GM12878 (cell line): Measurements from ENCODE around the gene ETS1. TPM values are rescaled to one million over a fixed set of nuclear protein-coding genes. Genes with fewer than 3 reads are reported as not detected.
A peak's percentile ranks its signal among the peaks of the same experiment; 100 is the strongest.

Experiments used
- ATAC-seq: fragments of 200-7000 bp; cut with Tn5 transposase; 3 replicates; pipeline ENCODE4 v1.9.1; 2020; ENCODE audit warnings: mild to moderate bottlenecking, moderate library complexity
- BruUV-seq: library from RNA; stranded (reverse); fragments of 400-500 nt; replicated peaks from 2 replicates; lab custom pipeline; 2021; lab: Mats Ljungman, UMichigan
- CTCF ChIA-PET: fragments of 300-600 bp; sonication (Branson Sonifier 250); formaldehyde crosslinking; extraction: SDS; loops from one replicate; lab custom pipeline; 2021; ENCODE audit warnings: inconsistent platforms; lab: Yijun Ruan, JAX
- POLR2A ChIA-PET: fragments of 350-600 bp; formaldehyde crosslinking; extraction: SDS; loops from one replicate; lab custom pipeline; 2021; ENCODE audit warnings: inconsistent platforms; lab: Charles Lee
- RAD21 ChIA-PET: fragments of 300-600 bp; sonication (Branson Sonifier 250); formaldehyde crosslinking; loops from one replicate; lab custom pipeline; 2023; ENCODE audit warnings: antibody characterized with exemption; ENCODE audit not compliant: unreplicated experiment; lab: Charles Lee
- SMC1A ChIA-PET: fragments of 300-600 bp; sonication (Branson Sonifier 250); formaldehyde crosslinking; loops from one replicate; lab custom pipeline; 2023; ENCODE audit not compliant: unreplicated experiment, uncharacterized antibody; lab: Charles Lee
- DNase-seq: peaks from one replicate; pipeline ENCODE4 v3.0.0-alpha.2; 2011; ENCODE audit warnings: low read depth, low spot score
- FAIRE-seq: peaks from 3 replicates; lab custom pipeline; 2011; peaks lifted over from hg19 to GRCh38; lab: Jason Lieb, UNC
- H2AFZ ChIP-seq: 2 replicates; pipeline ENCODE4 v1.6.0; 2011; ENCODE audit warnings: low read depth, low read length, control low read depth; ENCODE audit not compliant: control insufficient read depth
- H3K27ac ChIP-seq: 2 replicates; pipeline ENCODE4 v1.5.1; 2011; ENCODE audit warnings: control low read depth; ENCODE audit not compliant: control insufficient read depth, insufficient read depth
- H3K27me3 ChIP-seq, 2 experiments: replicated peaks in 1 of 2; 2 replicates each; pipeline versions ENCODE4 v1.6.0 to v1.6.1; 2011; ENCODE audit warnings: low read length in 1 of 2; ENCODE audit not compliant: control insufficient read depth in 2 of 2, insufficient read depth in 2 of 2
- H3K36me3 ChIP-seq, 2 experiments: 2 replicates each; pipeline ENCODE4 v1.5.1; 2011; ENCODE audit warnings: low read length in 1 of 2; ENCODE audit not compliant: control insufficient read depth in 2 of 2, insufficient read depth in 2 of 2
- H3K4me1 ChIP-seq: 2 replicates; pipeline ENCODE4 v1.6.1; 2011; ENCODE audit warnings: mild to moderate bottlenecking, low read length, moderate library complexity, mixed read lengths; ENCODE audit not compliant: control insufficient read depth, insufficient read depth
- H3K4me2 ChIP-seq: 2 replicates; pipeline ENCODE4 v1.6.0; 2011; ENCODE audit warnings: control low read depth; ENCODE audit not compliant: control insufficient read depth, insufficient read depth
- H3K4me3 ChIP-seq: fragments of 200-600 bp; sonication (generic); 2 replicates; pipeline ENCODE4 v1.5.1; 2016
- H3K79me2 ChIP-seq: 2 replicates; pipeline ENCODE4 v1.6.0; 2011; ENCODE audit warnings: low read length; ENCODE audit not compliant: control insufficient read depth, insufficient read depth
- H3K9ac ChIP-seq: 2 replicates; pipeline ENCODE4 v1.8.0; 2011; ENCODE audit warnings: low read length, control low read depth, mixed read lengths; ENCODE audit not compliant: control insufficient read depth, insufficient read depth
- H3K9me3 ChIP-seq: replicated peaks from 3 replicates; pipeline ENCODE4 v1.5.1; 2011; ENCODE audit warnings: mild to moderate bottlenecking, low read length; ENCODE audit not compliant: control insufficient read depth, insufficient read depth
- H4K20me1 ChIP-seq: 2 replicates; pipeline ENCODE4 v1.6.0; 2011; ENCODE audit not compliant: control insufficient read depth, insufficient read depth
- BACH1 ChIP-seq: fragments of 450-650 bp; IDR thresholded peaks from 2 replicates; pipeline ENCODE4 v1.6.1; 2017; ENCODE audit warnings: mild to moderate bottlenecking, borderline replicate concordance
- CEBPZ ChIP-seq: fragments of 150-350 bp; IDR thresholded peaks from 2 replicates; pipeline ENCODE4 v1.6.1; 2016; ENCODE audit warnings: low read depth, low read length
- KLF5 ChIP-seq: fragments of 450-650 bp; IDR thresholded peaks from 2 replicates; pipeline ENCODE4 v1.6.1; 2014; ENCODE audit warnings: mild to moderate bottlenecking; ENCODE audit not compliant: partially characterized antibody
- MEF2A ChIP-seq: IDR thresholded peaks from 2 replicates; pipeline ENCODE4 v1.6.1; 2011; ENCODE audit warnings: low read depth, mild to moderate bottlenecking, low read length, moderate library complexity; ENCODE audit not compliant: insufficient read depth
- NBN ChIP-seq: fragments of 450-650 bp; IDR thresholded peaks from 2 replicates; pipeline ENCODE4 v1.6.1; 2016
- NFYB ChIP-seq: IDR thresholded peaks from 2 replicates; pipeline ENCODE4 v1.6.1; 2011; ENCODE audit warnings: low read depth, mild to moderate bottlenecking, low read length, improper control_type of control experiment, moderate library complexity; ENCODE audit not compliant: insufficient read depth
- POLR2AphosphoS2 ChIP-seq: IDR thresholded peaks from 2 replicates; pipeline ENCODE4 v1.6.1; 2011; ENCODE audit warnings: low read depth, mild to moderate bottlenecking, low read length, improper control_type of control experiment, moderate library complexity
- POLR2AphosphoS5 ChIP-seq: IDR thresholded peaks from 2 replicates; pipeline ENCODE4 v1.6.1; 2011; ENCODE audit warnings: mild to moderate bottlenecking, low read length, inconsistent platforms
- RCOR1 ChIP-seq: conservative IDR thresholded peaks from 2 replicates; pipeline ENCODE4 v1.6.1; 2012; ENCODE audit warnings: low read depth, low read length, improper control_type of control experiment
- RELB ChIP-seq: fragments of 450-650 bp; IDR thresholded peaks from 2 replicates; pipeline ENCODE4 v1.6.1; 2017; ENCODE audit warnings: low read depth, mild to moderate bottlenecking, moderate library complexity
- SIN3A ChIP-seq: IDR thresholded peaks from 2 replicates; pipeline ENCODE4 v1.6.1; 2012; ENCODE audit warnings: low read depth, low read length, improper control_type of control experiment
- STAT1 ChIP-seq: fragments of 450-650 bp; conservative IDR thresholded peaks from 2 replicates; pipeline ENCODE4 v1.6.1; 2014; ENCODE audit warnings: antibody characterized with exemption, mild to moderate bottlenecking
- TARDBP ChIP-seq: IDR thresholded peaks from 2 replicates; pipeline ENCODE4 v1.6.1; 2016; ENCODE audit warnings: borderline replicate concordance
- ZBTB11 ChIP-seq: fragments of 450-650 bp; formaldehyde crosslinking; IDR thresholded peaks from 2 replicates; pipeline ENCODE4 v1.5.0; 2022; ENCODE audit warnings: mild to moderate bottlenecking, missing genetic modification characterization
- WGBS: methylation state at CpG from one replicate; pipeline ENCODE4 v1.1.6; 2016; ENCODE audit warnings: low lambda C conversion rate; ENCODE audit not compliant: insufficient replicate concordance, insufficient coverage; ENCODE audit errors: missing lambda C conversion rate; 5-methylcytosine and 5-hydroxymethylcytosine counted together
- in situ Hi-C: fragments of 300-500 bp; cut with MboI; formaldehyde crosslinking; loops from 9 replicates; pipeline ENCODE4 v1.14.3; 2018; ENCODE audit warnings: mixed read lengths
- intact Hi-C: fragments of 100-400 bp; cut with micrococcal nuclease; formaldehyde crosslinking; loops from one replicate; pipeline ENCODE4 v1.14.2; 2022; ENCODE audit not compliant: unreplicated experiment
- polyA plus RNA-seq, 11 experiments: library from polyadenylated mRNA; depleted of rRNA in 4 of 11; unstranded in 6 of 11; stranded (reverse) in 5 of 11; fragments of >200 nt; fragmentation: Nextera tagmentation in 4 of 11; fragmentation: Illumina TruSeq in 1 of 11; extraction: Ambion mirVana in 4 of 11; extraction: Trizol in 1 of 11; gene quantifications; 1 replicate in 1 of 11; 2 replicates in 10 of 11; pipeline versions ENCODE4 v1.2.1 to v1.2.3, GENCODE V29; 2011 to 2016; ENCODE audit warnings: inconsistent platforms in 2 of 11, missing spikeins in 2 of 11, low read depth in 1 of 11
- total RNA-seq, 4 experiments: library from RNA; depleted of rRNA in 3 of 4; stranded (reverse); fragments of >200 nt in 3 of 4; fragmentation: Illumina TruSeq in 1 of 4; extraction: Trizol in 1 of 4; gene quantifications; 2 replicates each; pipeline versions ENCODE4 v1.2.1 to v1.2.3, GENCODE V29; 2013 to 2021

The ETS1 gene
- total and polyA plus RNA-seq, 10 of the 15 experiments (the other 5 are each of a cell fraction or from before 2014, with no cell fraction given): 12.5 to 112 (median 55.5) TPM

GRCh38 chr11:128525411-128526243 lies 61.7 kb downstream of the ETS1 start:
- Histone ChIP-seq H3K4me3 (no peak overlapping the region), H3K9ac (no peak overlapping the region), H3K27ac (no peak overlapping the region), H2AFZ (no peak overlapping the region; the same call in 1 of the 2 replicates), H3K4me2 (no peak overlapping the region), H3K79me2 (peaks cover 22% of the 10 kb centered on the region), H4K20me1 (no peaks in the 10 kb centered on the region), H3K9me3 (no peaks in the 10 kb centered on the region), H3K36me3 (no peaks in the 10 kb centered on the region), H3K4me1 (peaks cover 14% of the 10 kb centered on the region), H3K27me3 (no peaks in the 10 kb centered on the region)
- no peak for ATAC-seq
- ChIA-PET SMC1A (interaction anchor here (0.6 to 5.5 kb wide), 24 partner anchors 9 to 227 kb away, joined by 3 to 45 read pairs (median 4); no protein-coding TSS in a partner anchor), CTCF (interaction anchor here (0.6 to 2.2 kb wide), 6 partner anchors 29 to 236 kb away, joined by 3 to 7 read pairs (median 3); no protein-coding TSS in a partner anchor), RAD21 (interaction anchor here (0.7 to 2.2 kb wide), 19 partner anchors 8 to 287 kb away, joined by 3 to 12 read pairs (median 4); no protein-coding TSS in a partner anchor), POLR2A (interaction anchor here (0.6 to 2.6 kb wide), 11 partner anchors 19 to 230 kb away, joined by 3 to 8 read pairs (median 4); no protein-coding TSS in a partner anchor)
- FAIRE-seq: no peak
- in situ Hi-C loops (no loop called here), intact Hi-C loops (loop anchor here (10.0 kb wide), 1 partner anchor 309 kb away; no protein-coding TSS in a partner anchor)
- 0% methylated on average over 1 of the region's 1 CpG for WGBS
- BruUV-seq: no TSS peak
- DNase-seq: no peak
- no peak for TF ChIP-seq BACH1
- TF ChIP-seq RELB: peak; percentile 61
- TF ChIP-seq KLF5: no peak
- TF ChIP-seq STAT1: no peak
- TF ChIP-seq RCOR1: no peak
- no peak for TF ChIP-seq TARDBP
- TF ChIP-seq CEBPZ: no peak
- TF ChIP-seq POLR2AphosphoS5: no peak
- no peak for TF ChIP-seq ZBTB11
- no peak for TF ChIP-seq NFYB
- TF ChIP-seq NBN: 0 out of 2 replicates have a peak, but pooled peaks have one; percentile 25
- no peak for TF ChIP-seq POLR2AphosphoS2
- TF ChIP-seq MEF2A: no peak
- no peak for TF ChIP-seq SIN3A
